Glutamatergic neuron (in vitro differentiated cells): ENCODE measurements around the gene AFF2. TPM values are rescaled to one million over a fixed set of nuclear protein-coding genes. Genes with fewer than 3 reads are reported as not detected.

Source experiments
- DNase-seq: peaks from one replicate; pipeline ENCODE4 v3.0.0; 2022
- H3K27ac Mint-ChIP-seq: one replicate; pipeline ENCODE4 v1.8.0; 2020; ENCODE audit warnings: mild to moderate bottlenecking, mixed read lengths, inconsistent platforms; ENCODE audit not compliant: unreplicated experiment
- H3K27me3 Mint-ChIP-seq: one replicate; pipeline ENCODE4 v1.8.0; 2020; ENCODE audit warnings: mild to moderate bottlenecking, moderate library complexity, mixed read lengths, inconsistent platforms; ENCODE audit not compliant: unreplicated experiment
- H3K36me3 Mint-ChIP-seq: one replicate; pipeline ENCODE4 v1.8.0; 2020; ENCODE audit warnings: mild to moderate bottlenecking, mixed read lengths, inconsistent platforms; ENCODE audit not compliant: unreplicated experiment
- H3K4me1 Mint-ChIP-seq: one replicate; pipeline ENCODE4 v1.8.0; 2020; ENCODE audit warnings: mild to moderate bottlenecking, low read depth, mixed read lengths, inconsistent platforms; ENCODE audit not compliant: unreplicated experiment
- H3K4me3 Mint-ChIP-seq: one replicate; pipeline ENCODE4 v1.8.0; 2020; ENCODE audit warnings: mild to moderate bottlenecking, mixed read lengths, inconsistent platforms; ENCODE audit not compliant: unreplicated experiment
- H3K9me3 Mint-ChIP-seq: one replicate; pipeline ENCODE4 v1.8.0; 2020; ENCODE audit warnings: mild to moderate bottlenecking, moderate library complexity, mixed read lengths, inconsistent platforms; ENCODE audit not compliant: unreplicated experiment
- CTCF ChIP-seq: fragments of 200-600 bp; sonication (generic); IDR thresholded peaks from one replicate; pipeline ENCODE4 v1.5.0; 2021; ENCODE audit not compliant: partially characterized antibody, unreplicated experiment
- total RNA-seq: library from RNA; stranded (reverse); fragmentation: NEBNext Ultra II Directional; extraction: Animal tissue kit (Norgen Biotek cat#: 25700); gene quantifications from one replicate; pipeline ENCODE4 v1.2.1, GENCODE V29; 2021; ENCODE audit not compliant: unreplicated experiment

The AFF2 gene
- total RNA-seq, 1 donor from 2014 or later = 12.2 TPM

- Mint-ChIP-seq H3K27me3 (peaks cover 4% of the 10 kb centered on the region), H3K36me3 (no peaks in the 10 kb centered on the region), H3K27ac (no peak overlapping the region), H3K9me3 (peaks cover 1% of the 10 kb centered on the region), H3K4me1 (peaks cover 9% of the 10 kb centered on the region), H3K4me3 (no peak overlapping the region)
- no peak for TF ChIP-seq CTCF
- DNase-seq = no peak
Measured at GRCh38 chrX:148806145-148806870, 305.9 kb downstream of the AFF2 start.

- Mint-ChIP-seq H3K36me3 (no peaks in the 10 kb centered on the region), H3K4me1 (peaks cover 9% of the 10 kb centered on the region), H3K27me3 (peaks cover 2% of the 10 kb centered on the region), H3K27ac (no peak overlapping the region), H3K4me3 (no peak overlapping the region), H3K9me3 (no peaks in the 10 kb centered on the region)
- no peak for DNase-seq
- no peak for TF ChIP-seq CTCF
Measured at GRCh38 chrX:148808833-148809232, 308.4 kb downstream of the AFF2 start.

GRCh38 chrX:148811236-148811635 is 310.8 kb downstream of the AFF2 start:
- Mint-ChIP-seq H3K36me3 (no peaks in the 10 kb centered on the region), H3K27me3 (no peaks in the 10 kb centered on the region), H3K9me3 (no peaks in the 10 kb centered on the region), H3K4me3 (no peak overlapping the region), H3K4me1 (peaks cover 9% of the 10 kb centered on the region), H3K27ac (no peak overlapping the region)
- no peak for DNase-seq
- no peak for TF ChIP-seq CTCF

GRCh38 chrX:148813422-148813821 is 313.0 kb downstream of the AFF2 start:
- TF ChIP-seq CTCF = no peak
- no peaks in the 10 kb centered on the region for H3K27me3 Mint-ChIP-seq
- H3K4me3 Mint-ChIP-seq = no peak overlapping the region
- DNase-seq = no peak
- H3K27ac Mint-ChIP-seq = no peak overlapping the region
- no peaks in the 10 kb centered on the region for H3K36me3 Mint-ChIP-seq
- no peaks in the 10 kb centered on the region for H3K9me3 Mint-ChIP-seq
- H3K4me1 Mint-ChIP-seq = peaks cover 9% of the 10 kb centered on the region

- Mint-ChIP-seq H3K9me3 (no peaks in the 10 kb centered on the region), H3K4me3 (no peak overlapping the region), H3K27ac (no peak overlapping the region), H3K36me3 (no peaks in the 10 kb centered on the region), H3K27me3 (no peaks in the 10 kb centered on the region), H3K4me1 (peaks cover 7% of the 10 kb centered on the region)
- DNase-seq = no peak
- TF ChIP-seq CTCF = no peak
Measured at GRCh38 chrX:148813967-148814366, 313.6 kb downstream of the AFF2 start.
